OCI-LY3 (cell line): ENCODE data around the gene CYS1.

Source experiments
- H2AFZ ChIP-seq: fragments of 200-600, 300-600 bp; shearing (Covaris generic); 2 replicates; pipeline ENCODE4 v1.6.0; 2014; ENCODE audit warnings: antibody characterized with exemption, low read depth, low read length
- H3K27ac ChIP-seq: fragments of 200-600, 300-600 bp; sonication (generic); 2 replicates; pipeline ENCODE4 v1.5.1; 2014; ENCODE audit warnings: mild to moderate bottlenecking, low read length, moderate library complexity, mixed read lengths
- H3K27me3 ChIP-seq: fragments of 200-600, 300-600 bp; sonication (generic); 2 replicates; pipeline ENCODE4 v1.6.1; 2014; ENCODE audit warnings: low read depth, low read length, mixed read lengths
- H3K36me3 ChIP-seq: fragments of 200-600, 300-600 bp; sonication (generic); replicated peaks from 2 replicates; pipeline ENCODE3; 2014; ENCODE audit warnings: low read depth, low read length, mixed read lengths
- H3K4me1 ChIP-seq: fragments of 300-600, 200-600 bp; sonication (generic); 2 replicates; pipeline ENCODE4 v1.6.1; 2014; ENCODE audit warnings: low read length, mixed read lengths
- H3K4me2 ChIP-seq: fragments of 200-600, 300-600 bp; sonication (generic); 2 replicates; pipeline ENCODE4 v1.6.1; 2014; ENCODE audit warnings: low read length, mixed read lengths
- H3K4me3 ChIP-seq: fragments of 300-600, 200-600 bp; sonication (generic); 2 replicates; pipeline ENCODE4 v1.5.1; 2014; ENCODE audit warnings: antibody characterized with exemption, mild to moderate bottlenecking, low read length, moderate library complexity
- H3K79me2 ChIP-seq: fragments of 300-600, 200-600 bp; shearing (Covaris generic); 2 replicates; pipeline ENCODE4 v1.6.1; 2014; ENCODE audit warnings: mild to moderate bottlenecking, low read length, mixed read lengths
- H3K9ac ChIP-seq: fragments of 300-600, 200-600 bp; shearing (Covaris generic); 2 replicates; pipeline ENCODE4 v1.6.0; 2014; ENCODE audit warnings: mild to moderate bottlenecking, low read length, moderate library complexity
- H3K9me3 ChIP-seq: fragments of 200-600, 300-600 bp; shearing (Covaris generic); 2 replicates; pipeline ENCODE4 v1.6.1; 2014; ENCODE audit warnings: low read length, mixed read lengths; ENCODE audit not compliant: insufficient read depth
- H4K20me1 ChIP-seq: fragments of 200-600, 300-600 bp; sonication (generic); 2 replicates; pipeline ENCODE4 v1.6.1; 2016; ENCODE audit warnings: low read length, mixed read lengths; ENCODE audit not compliant: insufficient read depth
- EZH2phosphoT487 ChIP-seq: fragments of 200-600 bp; shearing (Covaris generic); IDR thresholded peaks from 2 replicates; pipeline ENCODE4 v1.6.1; 2018; ENCODE audit warnings: antibody characterized with exemption, mixed run types, low read depth
- TF ChIP-seq, protein P1 (sequence below): fragments of 200-600, 300-600 bp; sonication (generic); IDR thresholded peaks from 2 replicates; pipeline ENCODE4 v1.5.1; 2014; ENCODE audit warnings: antibody characterized with exemption, low read length, low read depth

Gene CYS1

DNA sequence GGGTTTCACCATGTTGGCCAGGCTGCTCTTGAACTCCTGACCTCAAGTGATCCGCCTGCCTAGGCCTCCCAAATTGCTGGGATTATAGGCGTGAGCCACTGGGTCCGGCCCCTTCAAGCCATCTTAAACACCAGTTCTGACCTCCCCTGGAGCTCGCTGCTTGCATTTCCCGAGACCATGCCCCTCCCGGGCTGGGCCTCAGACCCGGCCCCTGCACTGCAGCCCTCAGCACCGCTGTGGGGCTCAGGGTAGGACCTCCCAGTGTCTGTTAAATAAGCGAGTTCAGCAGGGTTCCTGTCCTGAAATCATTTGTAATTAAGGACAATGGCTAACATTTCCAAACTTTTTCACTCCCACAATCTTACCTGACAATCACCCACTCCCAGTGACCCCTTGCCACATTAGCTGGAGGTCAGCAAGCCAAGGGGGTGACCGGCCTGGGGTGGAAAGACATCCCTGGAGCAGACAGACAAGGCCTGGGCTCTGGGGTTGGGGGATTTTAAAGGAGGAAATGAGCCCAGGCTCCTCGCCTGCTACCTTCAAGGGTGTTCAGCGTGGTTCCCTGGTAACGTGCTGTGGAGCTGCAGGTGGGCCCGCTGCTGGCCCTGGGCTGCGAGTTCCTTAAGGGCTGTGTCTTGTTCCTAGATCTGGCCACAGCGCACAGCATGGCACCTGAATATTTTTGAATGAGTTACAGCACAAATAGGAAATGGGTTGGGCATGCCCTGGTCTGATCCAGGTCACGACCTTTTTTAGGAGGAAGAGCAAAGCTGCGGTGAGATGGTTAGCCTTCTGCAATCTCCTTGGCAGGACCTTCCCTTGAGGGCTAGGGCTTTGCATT lies 15.1 kb downstream of the CYS1 start:
- no peaks in the 10 kb centered on the region for H3K9me3 ChIP-seq
- no peaks in the 10 kb centered on the region for H3K36me3 ChIP-seq
- H3K4me1 ChIP-seq = no peaks in the 10 kb centered on the region
- 0 out of 2 replicates have a peak, but pooled peaks cover 3% of the 10 kb centered on the region for H3K27me3 ChIP-seq
- no peak overlapping the region for H3K27ac ChIP-seq
- H3K4me3 ChIP-seq = no peak overlapping the region
- H2AFZ ChIP-seq = no peak overlapping the region
- no peak overlapping the region for H3K9ac ChIP-seq
- TF ChIP-seq, protein P1, sequence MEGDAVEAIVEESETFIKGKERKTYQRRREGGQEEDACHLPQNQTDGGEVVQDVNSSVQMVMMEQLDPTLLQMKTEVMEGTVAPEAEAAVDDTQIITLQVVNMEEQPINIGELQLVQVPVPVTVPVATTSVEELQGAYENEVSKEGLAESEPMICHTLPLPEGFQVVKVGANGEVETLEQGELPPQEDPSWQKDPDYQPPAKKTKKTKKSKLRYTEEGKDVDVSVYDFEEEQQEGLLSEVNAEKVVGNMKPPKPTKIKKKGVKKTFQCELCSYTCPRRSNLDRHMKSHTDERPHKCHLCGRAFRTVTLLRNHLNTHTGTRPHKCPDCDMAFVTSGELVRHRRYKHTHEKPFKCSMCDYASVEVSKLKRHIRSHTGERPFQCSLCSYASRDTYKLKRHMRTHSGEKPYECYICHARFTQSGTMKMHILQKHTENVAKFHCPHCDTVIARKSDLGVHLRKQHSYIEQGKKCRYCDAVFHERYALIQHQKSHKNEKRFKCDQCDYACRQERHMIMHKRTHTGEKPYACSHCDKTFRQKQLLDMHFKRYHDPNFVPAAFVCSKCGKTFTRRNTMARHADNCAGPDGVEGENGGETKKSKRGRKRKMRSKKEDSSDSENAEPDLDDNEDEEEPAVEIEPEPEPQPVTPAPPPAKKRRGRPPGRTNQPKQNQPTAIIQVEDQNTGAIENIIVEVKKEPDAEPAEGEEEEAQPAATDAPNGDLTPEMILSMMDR = no peak
- no peak for TF ChIP-seq EZH2phosphoT487
- no peaks in the 10 kb centered on the region for H3K79me2 ChIP-seq
- no peak overlapping the region for H3K4me2 ChIP-seq
- H4K20me1 ChIP-seq = no peaks in the 10 kb centered on the region

DNA sequence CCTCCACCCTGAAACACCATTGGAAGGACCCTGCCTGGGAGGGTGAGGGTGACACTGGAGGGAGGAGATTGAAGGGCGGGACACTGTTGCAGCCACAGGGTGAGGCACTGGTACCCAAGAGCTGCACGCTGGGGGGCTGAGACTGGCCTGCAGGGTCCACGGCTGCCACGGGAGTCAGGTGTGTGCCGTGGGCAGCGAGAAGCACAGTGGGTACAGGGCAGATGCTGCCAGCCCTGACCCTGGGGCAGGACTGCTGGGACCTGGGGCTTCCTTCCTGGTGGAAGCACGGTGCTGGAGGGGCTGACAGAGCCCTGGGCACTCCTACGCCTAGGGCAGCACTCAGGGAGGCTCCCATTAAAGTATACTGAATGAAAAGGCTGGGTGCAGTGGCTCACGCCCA lies 16.6 kb downstream of the CYS1 start:
- no peak overlapping the region for H3K4me3 ChIP-seq
- H3K27me3 ChIP-seq = 0 out of 2 replicates have a peak, but pooled peaks cover 3% of the 10 kb centered on the region
- H2AFZ ChIP-seq = no peak overlapping the region
- no peaks in the 10 kb centered on the region for H3K79me2 ChIP-seq
- H3K4me1 ChIP-seq = no peaks in the 10 kb centered on the region
- H3K9ac ChIP-seq = no peak overlapping the region
- H4K20me1 ChIP-seq = no peaks in the 10 kb centered on the region
- H3K9me3 ChIP-seq = no peaks in the 10 kb centered on the region
- H3K4me2 ChIP-seq = no peak overlapping the region
- no peaks in the 10 kb centered on the region for H3K36me3 ChIP-seq
- no peak overlapping the region for H3K27ac ChIP-seq
- no peak for TF ChIP-seq EZH2phosphoT487
- TF ChIP-seq, protein P1 = no peak

GRCh38 chr2:10062931-10063365 lies 17.3 kb downstream of the CYS1 start:
- Histone ChIP-seq H3K9me3 (no peaks in the 10 kb centered on the region), H3K4me3 (no peak overlapping the region), H3K79me2 (no peaks in the 10 kb centered on the region), H3K27me3 (0 out of 2 replicates have a peak, but pooled peaks cover 3% of the 10 kb centered on the region), H4K20me1 (no peaks in the 10 kb centered on the region), H3K4me1 (no peaks in the 10 kb centered on the region), H3K27ac (no peak overlapping the region), H2AFZ (no peak overlapping the region), H3K36me3 (no peaks in the 10 kb centered on the region), H3K4me2 (no peak overlapping the region), H3K9ac (no peak overlapping the region)
- TF ChIP-seq EZH2phosphoT487 = no peak
- TF ChIP-seq, protein P1 = no peak

- H3K9me3 ChIP-seq = no peaks in the 10 kb centered on the region
- no peak overlapping the region for H3K9ac ChIP-seq
- no peak overlapping the region for H2AFZ ChIP-seq
- 0 out of 2 replicates have a peak, but pooled peaks cover 3% of the 10 kb centered on the region for H3K27me3 ChIP-seq
- H3K27ac ChIP-seq = no peak overlapping the region
- no peak overlapping the region for H3K4me2 ChIP-seq
- no peaks in the 10 kb centered on the region for H3K4me1 ChIP-seq
- H4K20me1 ChIP-seq = no peaks in the 10 kb centered on the region
- no peaks in the 10 kb centered on the region for H3K36me3 ChIP-seq
- no peaks in the 10 kb centered on the region for H3K79me2 ChIP-seq
- no peak overlapping the region for H3K4me3 ChIP-seq
- TF ChIP-seq, protein P1 = no peak
- TF ChIP-seq EZH2phosphoT487 = no peak
These were observed 18.8 kb downstream of the CYS1 start for GRCh38 chr2:10061221-10061925.
